ENCODE data around the gene ENO4.

The ENO4 gene

GRCh38 chr10:116870949-116871348, 21.6 kb downstream of the ENO4 start:
- no peak for DNase-seq

- no peak for DNase-seq
Observed at GRCh38 chr10:116873134-116873533, 23.8 kb downstream of the ENO4 start.

DNA sequence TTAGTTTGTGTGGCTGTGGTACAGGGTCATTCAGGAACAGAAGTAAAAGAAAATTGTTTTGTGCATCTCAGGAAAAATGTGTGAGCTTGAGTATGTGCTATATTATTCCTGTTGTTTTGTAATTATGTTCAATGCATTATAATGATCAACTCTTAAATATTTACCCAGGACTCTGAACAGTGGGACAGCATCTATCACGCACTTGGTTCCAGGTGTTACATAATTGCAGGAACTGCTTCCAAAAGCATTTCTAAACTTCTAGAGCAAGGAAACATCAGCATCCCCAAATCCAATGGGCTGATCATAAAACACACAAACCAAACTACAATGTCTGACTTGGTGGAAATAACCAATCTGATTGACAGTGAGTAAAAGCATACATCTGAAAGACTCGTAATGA, 26.6 kb downstream of the ENO4 start:
- no peak for DNase-seq

GRCh38 chr10:116877391-116877790, 28.1 kb downstream of the ENO4 start:
- DNase-seq = no peak

DNA sequence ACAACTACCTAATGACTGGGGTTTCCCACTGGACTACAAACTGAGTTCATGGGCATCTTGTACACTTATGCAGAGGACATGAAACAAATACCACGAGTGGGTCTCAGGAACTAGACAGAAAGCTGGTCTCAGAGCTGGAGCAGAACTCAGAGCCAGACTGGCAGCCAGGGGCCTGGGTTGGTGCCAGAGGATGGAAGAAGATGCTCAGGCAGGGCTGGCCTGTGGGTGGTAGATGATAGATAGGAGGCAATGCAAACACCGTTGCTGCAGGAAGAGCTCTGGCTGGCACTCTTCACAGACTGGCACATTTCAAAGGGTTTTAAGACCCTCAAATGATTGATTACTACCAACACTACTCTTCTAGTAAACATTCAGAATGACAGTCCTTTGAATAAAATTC, 28.8 kb downstream of the ENO4 start:
- DNase-seq = no peak

DNA sequence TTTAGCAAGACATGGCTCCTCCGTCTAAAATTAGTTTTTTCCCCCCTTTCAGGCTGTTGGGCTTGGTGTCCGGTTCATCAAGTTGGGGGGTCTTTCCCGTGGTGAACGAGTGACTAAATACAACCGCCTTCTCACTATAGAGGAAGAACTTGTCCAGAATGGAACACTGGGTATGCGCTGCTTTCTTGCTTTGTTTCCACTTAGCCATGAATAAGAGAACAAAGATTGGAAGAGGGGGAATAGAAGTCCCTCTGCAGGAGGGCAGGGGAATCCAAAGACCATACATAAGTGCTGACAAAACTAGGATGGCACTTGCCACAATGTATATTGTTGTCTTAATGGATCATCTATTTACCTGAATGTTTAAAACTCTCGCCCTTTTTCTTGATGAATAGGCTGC, 30.5 kb downstream of the ENO4 start:
- no peak for DNase-seq

GRCh38 chr10:116880716-116881482, 31.6 kb downstream of the ENO4 start:
- DNase-seq = no peak

GRCh38 chr10:116882639-116883038, 33.3 kb downstream of the ENO4 start:
- DNase-seq = no peak

GRCh38 chr10:116886772-116887171, 37.5 kb downstream of the ENO4 start:
- DNase-seq = no peak

GRCh38 chr10:116888380-116889055, 39.2 kb downstream of the ENO4 start:
- no peak for DNase-seq

DNA sequence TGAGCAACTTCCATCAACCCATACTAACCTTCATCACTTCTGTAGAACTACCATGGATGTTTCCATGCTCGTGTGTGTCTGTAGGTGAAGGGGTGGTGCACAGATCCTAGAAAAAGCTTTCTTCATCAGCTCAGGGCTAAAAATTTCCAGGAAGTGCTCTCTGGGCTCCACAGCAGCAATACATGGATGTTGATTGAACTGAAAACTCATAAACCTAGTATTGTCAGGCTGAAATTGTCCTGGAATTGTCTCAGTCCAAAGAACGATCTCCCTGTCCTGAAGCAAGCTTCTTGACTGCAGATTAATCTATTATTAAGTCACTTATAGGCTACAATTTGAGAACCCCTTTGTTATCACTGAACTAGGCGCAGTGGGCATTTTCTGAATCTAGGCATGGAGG, 39.8 kb downstream of the ENO4 start:
- DNase-seq = no peak

GRCh38 chr10:116891208-116891607, 41.9 kb downstream of the ENO4 start:
- DNase-seq = no peak

- no peak for DNase-seq
Observed at GRCh38 chr10:116892907-116893685, 43.8 kb downstream of the ENO4 start.

DNA sequence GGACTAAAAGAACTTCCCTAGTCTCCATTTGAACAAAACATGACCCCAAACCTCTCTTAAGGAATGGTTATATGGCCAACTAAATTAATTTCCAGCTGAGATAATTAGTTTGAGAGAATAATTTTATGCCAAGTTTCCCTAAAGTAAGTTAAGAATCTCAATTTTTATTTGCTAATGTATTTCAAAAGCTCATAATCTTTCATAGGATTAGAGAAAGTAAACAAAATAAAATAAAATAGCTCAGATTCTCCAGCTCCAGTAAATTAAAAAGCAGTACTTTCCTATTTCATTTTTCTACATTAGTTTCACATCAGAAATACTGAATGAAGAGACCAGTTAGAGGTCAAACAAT, 44.4 kb downstream of the ENO4 start:
- no peak for DNase-seq

DNA sequence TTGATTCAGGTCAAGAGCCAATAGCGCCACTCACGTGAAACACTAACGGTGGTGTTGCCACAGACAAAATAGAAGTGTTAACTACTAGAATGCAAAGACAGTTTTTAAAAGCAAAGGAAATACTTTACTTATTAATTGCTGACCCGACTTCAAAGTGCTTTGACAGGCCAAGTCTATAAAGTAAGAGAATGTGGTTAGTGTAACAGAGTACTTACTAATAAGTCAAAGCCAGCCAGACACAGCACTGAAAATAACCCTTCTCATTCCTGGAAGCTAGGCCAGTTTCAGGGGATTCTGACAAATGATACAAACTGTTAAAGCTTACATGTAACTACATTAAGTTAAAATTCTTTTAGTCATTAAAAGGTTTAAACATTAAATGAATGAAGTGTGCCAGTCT, 50.3 kb downstream of the ENO4 start:
- no peak for DNase-seq

DNA sequence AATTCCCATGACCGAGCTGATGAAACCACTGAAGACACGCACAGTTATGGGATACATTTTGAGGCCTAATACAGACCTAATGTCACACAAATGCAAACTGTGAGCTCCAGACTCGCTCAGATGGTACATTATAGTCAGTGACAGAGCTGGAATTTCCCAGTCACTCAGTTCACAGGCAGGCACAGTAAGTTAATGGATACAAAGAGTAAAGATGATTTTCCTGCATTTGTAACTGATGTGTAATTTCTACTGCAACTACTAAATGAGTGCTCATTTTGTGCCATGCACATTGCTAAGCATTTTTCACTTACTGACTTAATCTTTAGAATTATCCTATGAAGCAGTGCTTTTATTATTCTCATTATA, 56.5 kb downstream of the ENO4 start:
- DNase-seq = no peak

GRCh38 chr10:116907245-116907987, 58.1 kb downstream of the ENO4 start:
- no peak for DNase-seq

GRCh38 chr10:116909307-116909706, 60.0 kb downstream of the ENO4 start:
- no peak for DNase-seq

DNA sequence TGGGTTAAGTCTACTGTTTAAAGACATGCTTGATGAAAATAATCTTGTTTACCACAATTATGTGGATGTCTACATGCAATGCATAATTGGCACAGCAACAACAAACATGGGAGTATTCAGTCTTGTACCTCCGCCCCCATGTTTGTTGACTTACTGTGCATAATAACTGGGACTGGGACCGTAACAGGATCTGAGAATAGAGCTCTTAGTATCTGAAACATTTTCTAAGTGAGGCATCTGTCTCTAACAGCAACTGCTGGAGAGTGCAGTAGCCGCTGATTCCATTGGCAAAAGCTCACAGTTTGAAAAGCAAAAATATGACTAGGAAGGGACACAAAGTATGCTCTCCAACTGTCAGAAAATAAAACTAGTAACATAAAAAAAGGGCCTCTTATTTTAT, 61.6 kb downstream of the ENO4 start:
- DNase-seq = no peak

GRCh38 chr10:116912162-116912561, 62.9 kb downstream of the ENO4 start:
- no peak for DNase-seq

DNA sequence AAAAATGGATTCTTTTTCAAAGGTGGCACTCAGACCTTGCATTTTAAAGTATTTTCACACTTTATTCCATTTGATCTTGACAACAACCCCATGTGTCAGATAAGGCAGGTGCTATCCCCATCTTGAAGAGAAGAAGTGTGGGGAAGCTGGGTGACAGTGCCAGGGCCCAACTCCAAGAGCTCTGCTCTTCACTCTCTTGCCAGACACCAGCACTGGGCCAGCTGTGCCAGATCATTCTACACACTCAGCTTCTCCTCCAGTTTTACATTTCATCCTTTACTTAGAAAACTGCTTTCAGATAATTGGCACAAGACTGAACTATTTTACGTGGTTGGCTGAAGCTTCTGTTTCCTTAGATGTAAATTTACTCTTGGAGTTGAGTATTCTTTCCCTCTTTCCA, 64.4 kb downstream of the ENO4 start:
- no peak for DNase-seq

- DNase-seq = no peak
Observed at GRCh38 chr10:116915340-116915739, 66.0 kb downstream of the ENO4 start.

- DNase-seq = no peak
Observed at GRCh38 chr10:116917481-116917880, 68.2 kb downstream of the ENO4 start.

Measured in CD4-positive, alpha-beta T cell treated with Interferon alpha-2 for 1 hour (primary cell).